Esophagus muscularis mucosa (tissue), 4 donors: Measurements from ENCODE around the gene ZNF500. TPM values are rescaled to one million over a fixed set of nuclear protein-coding genes. Genes with fewer than 3 reads are reported as not detected.

Source experiments
- DNase-seq: peaks from one replicate; pipeline ENCODE4 v3.0.0-alpha.2; 2017; ENCODE audit errors: extremely low spot score
- H3K27ac ChIP-seq, 4 donors: fragments of 200-600 bp; sonication (generic); replicated peaks in 1 of 4; 1 replicate in 3 of 4; 2 replicates in 1 of 4; pipeline ENCODE4 v1.5.1; 2016 to 2019; ENCODE audit warnings: mild to moderate bottlenecking in 1 of 4
- H3K27me3 ChIP-seq, 4 donors: fragments of 200-600 bp; sonication (generic); one replicate each; pipeline versions ENCODE4 v1.5.1 to v1.6.0; 2016 to 2019
- H3K36me3 ChIP-seq, 4 donors: fragments of 200-600 bp; sonication (generic); one replicate each; pipeline ENCODE4 v1.5.1; 2016 to 2019
- H3K4me1 ChIP-seq, 4 donors: fragments of 200-600 bp; sonication (generic); one replicate each; pipeline ENCODE4 v1.5.1; 2016 to 2019
- H3K4me3 ChIP-seq, 4 donors: fragments of 200-600 bp; sonication (generic); 1 replicate in 2 of 4; 2 replicates in 2 of 4; pipeline ENCODE4 v1.5.1; 2016 to 2019; ENCODE audit warnings: mild to moderate bottlenecking in 4 of 4, moderate library complexity in 1 of 4
- H3K9me3 ChIP-seq, 4 donors: fragments of 200-600 bp; sonication (generic); 1 replicate in 3 of 4; 2 replicates in 1 of 4; pipeline ENCODE4 v1.5.1; 2016 to 2019
- CTCF ChIP-seq, 3 experiments: fragments of 200-600 bp in 2 of 3; fragments of 450-650 bp in 1 of 3; sonication (generic) in 2 of 3; IDR thresholded peaks; one replicate each; pipeline ENCODE4 v1.5.1; 2017 to 2019; ENCODE audit warnings: antibody characterized with exemption in 3 of 3, mild to moderate bottlenecking in 2 of 3, moderate library complexity in 1 of 3
- EP300 ChIP-seq: sonication (generic); formaldehyde crosslinking; IDR thresholded peaks from one replicate; pipeline ENCODE4 v1.6.1; 2017; ENCODE audit warnings: antibody characterized with exemption
- POLR2A ChIP-seq: fragments of 450-650 bp; IDR thresholded peaks from one replicate; pipeline ENCODE4 v1.6.1; 2017; ENCODE audit warnings: antibody characterized with exemption, moderate library complexity, mild to moderate bottlenecking, low read depth
- POLR2AphosphoS5 ChIP-seq, 2 donors: sonication (generic); formaldehyde crosslinking; IDR thresholded peaks; one replicate each; pipeline ENCODE4 v1.6.1; 2017; ENCODE audit warnings: antibody characterized with exemption in 2 of 2
- WGBS: methylation state at CpG from one replicate; pipeline ENCODE4 v1.1.5; 2018; 5-methylcytosine and 5-hydroxymethylcytosine counted together
- intact Hi-C: fragments of 100-400 bp; cut with DNase I; formaldehyde crosslinking; loops from one replicate; pipeline ENCODE4 v1.15.1; 2023
- total RNA-seq, 4 donors: library from RNA; depleted of rRNA; stranded (reverse); fragments of >200 nt; gene quantifications; one replicate each; pipeline versions ENCODE4 v1.1.0 to v1.2.1, GENCODE V29; 2016

Gene ZNF500
- 10 to 100 TPM in 2 of 4 donors, 1 to 10 TPM in 2; 7.5 to 19.4 (median 13.9) TPM for total RNA-seq

GRCh38 chr16:4766875-4767628, at the start of gene ZNF500:
ZNF500 (minus strand) TSS chr16:4767162; CDS start chr16:4765978, 1,184 bp downstream.
- Histone ChIP-seq H3K4me1 (peaks cover 35 to 54% (median 43%) of the 10 kb centered on the region in 4 donors), H3K4me3 (peak within 1 kb of the TSS; percentile 89 to 95 (median 94)), H3K27me3 (no peaks in the 10 kb centered on the region), H3K9me3 (no peaks in the 10 kb centered on the region), H3K36me3 (peaks cover 10 to 35% (median 34%) of the 10 kb centered on the region in 4 donors), H3K27ac (peak within 1 kb of the TSS; percentile 86 to 91 (median 90))
- intact Hi-C loops = loop anchor here (5.0 kb wide), 3 partner anchors 35 to 80 kb away; partner anchors contain the start of genes GLYR1, ROGDI and UBN1
- 6% methylated on average over 34 of the region's 72 CpGs for WGBS
- DNase-seq = peak; percentile 100
- TF ChIP-seq EP300 (no peak), CTCF (IDR thresholded peaks at IDR 0.05) (no peak), POLR2AphosphoS5 (IDR thresholded peaks at IDR 0.05) (peak; percentile 87 to 93), POLR2A (no peak)

DNA sequence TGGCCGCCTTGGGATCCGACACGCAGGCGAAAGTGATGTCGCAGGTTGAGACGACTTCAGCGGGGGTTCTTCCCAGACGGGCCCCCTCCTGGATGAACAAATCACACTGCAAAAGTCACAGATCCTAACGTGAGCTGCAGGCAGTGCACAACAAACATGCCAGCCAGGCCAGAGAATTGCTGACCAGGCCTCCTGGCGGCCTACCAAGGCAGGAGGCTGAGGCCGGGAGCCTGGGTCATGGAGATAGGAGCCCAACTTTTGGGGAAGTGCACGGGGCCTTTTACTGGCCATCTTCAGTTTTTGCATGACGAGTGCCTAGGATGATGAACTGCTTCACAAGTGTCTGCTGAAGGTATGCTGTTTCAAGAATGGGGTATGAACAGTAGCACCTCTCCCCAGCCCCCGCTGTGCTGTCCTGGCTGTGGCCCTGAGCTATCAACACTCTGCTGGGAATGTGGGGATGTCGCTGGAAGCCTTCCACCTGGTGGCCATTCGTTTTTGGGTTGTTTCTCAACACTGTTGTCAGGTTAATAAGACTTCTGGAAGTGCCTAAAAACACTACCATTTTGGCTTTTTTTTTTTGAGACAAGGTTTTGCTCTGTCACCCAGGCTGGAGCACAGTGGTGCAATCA, 47.7 kb upstream of the ZNF500 start:
- Histone ChIP-seq H3K27me3 (no peaks in the 10 kb centered on the region), H3K9me3 (no peaks in the 10 kb centered on the region), H3K4me1 (peaks cover 21 to 40% (median 28%) of the 10 kb centered on the region in 4 donors), H3K27ac (peak overlapping the region; percentile 84 to 87 (median 84)), H3K36me3 (peaks cover 42 to 97% (median 83%) of the 10 kb centered on the region in 4 donors), H3K4me3 (peak overlapping the region in 2 of 4 donors; percentile 20)
- TF ChIP-seq POLR2AphosphoS5 (IDR thresholded peaks at IDR 0.05) = no peak
- TF ChIP-seq CTCF (IDR thresholded peaks at IDR 0.05) = peak in 2 of 3 experiments; percentile 12 to 15
- 74% methylated on average over 16 of the region's 16 CpGs for WGBS
- intact Hi-C loops = loop anchor here (5.0 kb wide), 1 partner anchor 47 kb away; the partner anchor contains the start of gene ZNF500
- DNase-seq = no peak

GRCh38 chr16:4814046-4814445, 47.1 kb upstream of the ZNF500 start:
- H3K27ac ChIP-seq = peak overlapping the region; percentile 84 to 87 (median 84)
- peaks cover 21 to 40% (median 28%) of the 10 kb centered on the region in 4 donors for H3K4me1 ChIP-seq
- DNase-seq = no peak
- peak overlapping the region in 2 of 4 donors; percentile 20 for H3K4me3 ChIP-seq
- no peaks in the 10 kb centered on the region for H3K27me3 ChIP-seq
- no peaks in the 10 kb centered on the region for H3K9me3 ChIP-seq
- TF ChIP-seq POLR2AphosphoS5 (IDR thresholded peaks at IDR 0.05) (peak; percentile 60 to 83), EP300 (peak; percentile 70), POLR2A (no peak), CTCF (IDR thresholded peaks at IDR 0.05) (no peak)
- intact Hi-C loops = no loop called here
- H3K36me3 ChIP-seq = peaks cover 48 to 97% (median 84%) of the 10 kb centered on the region in 4 donors

DNA sequence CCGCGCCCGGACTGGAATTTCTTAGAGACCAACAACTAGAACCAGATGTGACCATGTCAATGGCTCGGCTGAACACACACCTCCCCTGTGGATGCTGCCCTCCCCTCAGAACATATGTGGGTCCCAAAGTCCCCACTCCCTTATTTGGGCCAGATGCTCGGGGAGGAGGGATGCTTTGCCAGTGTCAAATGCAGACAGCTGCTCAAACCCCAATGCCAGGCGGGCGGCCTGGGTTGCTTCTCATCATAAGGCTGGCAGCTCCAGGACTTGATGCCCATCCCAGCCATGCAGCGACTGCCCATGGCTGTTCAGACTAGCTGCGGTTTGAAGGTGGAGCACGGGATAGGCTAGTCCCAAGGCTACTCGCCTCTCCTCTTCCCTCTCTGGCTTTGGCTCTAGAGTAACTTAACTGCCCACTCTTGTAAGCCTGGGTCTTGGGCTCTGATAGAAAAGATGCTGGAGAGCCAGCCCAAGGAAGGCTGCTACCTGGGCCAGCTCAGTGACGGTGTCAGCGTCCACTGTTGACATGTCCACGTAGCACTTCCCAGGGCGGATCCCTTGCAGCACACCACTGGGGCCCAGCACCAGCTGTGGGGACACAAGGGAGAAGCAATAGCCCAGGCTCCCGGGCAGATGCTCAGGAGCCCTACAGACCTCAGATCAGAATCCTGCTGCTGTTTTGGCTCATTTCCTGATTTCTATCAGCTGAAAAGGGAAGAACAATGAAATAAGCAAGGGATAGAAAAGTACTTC, 46.5 kb upstream of the ZNF500 start:
- intact Hi-C loops = no loop called here
- Histone ChIP-seq H3K9me3 (no peaks in the 10 kb centered on the region), H3K4me1 (peaks cover 21 to 40% (median 28%) of the 10 kb centered on the region in 4 donors), H3K27me3 (no peaks in the 10 kb centered on the region), H3K36me3 (peaks cover 49 to 97% (median 84%) of the 10 kb centered on the region in 4 donors), H3K27ac (peak overlapping the region; percentile 84 to 87 (median 84)), H3K4me3 (no peak overlapping the region)
- DNase-seq = no peak
- WGBS = 86% methylated on average over 13 of the region's 16 CpGs
- TF ChIP-seq POLR2AphosphoS5 (IDR thresholded peaks at IDR 0.05) = no peak
- TF ChIP-seq EP300 = no peak
- TF ChIP-seq POLR2A = no peak
- no peak for TF ChIP-seq CTCF (IDR thresholded peaks at IDR 0.05)
